ENCODE data around the gene ZNF223.

ZNF223 gene

DNA sequence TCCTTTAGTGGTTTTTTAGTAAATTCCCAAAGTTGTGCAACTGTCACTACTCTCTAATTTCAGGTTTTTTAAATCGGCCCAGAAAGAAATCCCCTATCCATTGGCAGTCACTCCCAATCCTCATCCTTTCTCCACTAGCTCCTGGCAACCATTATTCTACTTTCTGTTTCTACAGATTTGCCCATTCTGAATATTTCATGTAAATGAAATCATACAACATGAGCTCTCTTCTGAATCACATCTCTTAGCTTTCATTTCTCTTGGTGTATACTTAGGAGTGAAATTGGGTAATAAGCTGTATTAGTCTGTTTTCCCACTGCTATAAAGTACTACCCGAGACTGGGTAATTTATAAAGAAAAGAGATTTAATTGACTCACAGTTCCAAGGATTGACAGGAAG is 9.7 kb upstream of the ZNF223 start:
- TF ChIP-seq GATA2 (IDR thresholded peaks at IDR 0.05; ENCODE audit: low read depth, low read length) (no peak), GATA3 (IDR thresholded peaks at IDR 0.05; ENCODE audit: low read depth, low read length) (no peak)

DNA sequence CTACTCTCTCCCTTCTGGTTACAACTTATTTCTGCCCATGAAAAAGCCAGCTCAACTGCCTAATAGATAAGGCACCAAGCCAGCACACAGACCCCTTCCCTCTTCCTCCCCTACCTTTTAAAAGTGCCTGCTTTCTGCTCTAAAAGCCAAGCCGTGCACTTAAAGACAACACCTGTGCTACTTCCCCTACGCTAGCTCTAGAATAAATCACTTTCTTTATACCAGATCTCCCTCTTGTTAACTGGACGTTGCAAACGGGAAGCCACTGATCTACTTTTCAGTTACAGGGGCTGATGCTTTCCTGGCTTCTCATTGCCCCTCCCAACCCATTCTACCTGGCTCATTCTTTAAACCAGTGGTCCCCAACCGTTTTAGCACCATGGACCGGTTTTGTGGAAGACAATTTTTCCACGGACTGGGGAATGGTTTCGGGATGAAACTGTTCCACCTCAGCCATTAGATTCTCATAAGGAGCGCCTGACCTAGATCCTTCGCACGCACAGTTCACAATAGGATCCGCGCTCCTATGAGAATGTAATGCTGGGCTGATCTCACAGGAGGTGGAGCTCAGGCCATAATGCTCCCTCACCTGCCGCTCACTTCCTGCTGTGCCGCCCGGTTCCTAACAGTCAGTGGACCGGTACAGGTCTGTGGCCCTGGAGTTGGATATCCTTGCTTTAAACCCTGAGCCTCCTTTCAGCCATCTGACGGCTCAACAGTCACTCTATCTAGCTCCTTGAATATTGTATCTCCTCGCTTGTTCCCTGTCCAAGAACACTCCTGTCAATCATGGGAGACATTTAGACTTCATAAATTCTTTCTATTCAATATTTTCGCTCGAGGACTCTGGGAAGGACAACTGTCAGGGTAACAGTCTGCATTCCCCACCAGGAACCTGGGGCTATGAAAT is 841 bp upstream of the ZNF223 start:
- TF ChIP-seq GATA3 (IDR thresholded peaks at IDR 0.05; ENCODE audit: low read depth, low read length) (no peak), GATA2 (IDR thresholded peaks at IDR 0.05; ENCODE audit: low read depth, low read length) (no peak)

DNA sequence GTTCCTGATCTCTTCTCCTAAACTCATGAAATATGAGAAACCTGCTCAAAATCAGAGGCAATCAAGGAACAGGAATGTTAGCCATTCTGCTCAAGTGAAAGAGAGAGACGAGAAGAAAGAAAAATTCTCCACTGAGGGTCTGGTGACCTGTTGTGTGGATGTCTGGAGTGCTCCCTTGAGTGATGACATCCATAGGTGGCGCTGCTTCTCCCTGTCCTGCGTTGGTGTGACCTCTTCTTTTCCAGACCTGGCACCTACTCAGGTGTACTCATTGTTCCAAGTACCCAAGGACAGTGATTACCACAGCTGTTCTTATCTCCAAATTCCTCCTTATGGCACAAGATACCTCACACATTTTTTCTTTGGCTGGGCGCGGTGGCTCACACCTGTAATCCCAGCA is 4.0 kb downstream of the ZNF223 start:
- TF ChIP-seq GATA3 (IDR thresholded peaks at IDR 0.05; ENCODE audit: low read depth, low read length) (no peak), GATA2 (IDR thresholded peaks at IDR 0.05; ENCODE audit: low read depth, low read length) (no peak)

DNA sequence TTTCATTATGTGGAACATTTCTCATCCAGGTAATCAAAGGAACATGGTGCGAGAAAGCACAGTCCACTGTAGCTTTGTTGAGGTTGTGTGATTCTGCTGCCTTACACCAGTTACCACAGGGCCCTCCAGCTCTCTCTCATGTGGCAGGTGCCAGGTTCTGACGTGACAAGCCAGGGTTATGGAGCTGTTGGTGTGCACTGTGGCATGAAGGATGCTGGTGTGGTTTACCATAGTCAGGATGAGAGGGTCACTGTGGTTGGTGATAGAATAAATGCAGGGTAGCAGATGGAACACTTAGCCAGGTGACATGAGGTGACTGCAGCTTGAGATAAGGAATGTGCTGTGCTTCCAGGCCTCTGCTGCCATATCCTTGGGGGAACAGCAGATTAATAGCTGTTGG is 7.4 kb downstream of the ZNF223 start:
- TF ChIP-seq GATA2 (IDR thresholded peaks at IDR 0.05; ENCODE audit: low read depth, low read length), result no peak
- TF ChIP-seq GATA3 (IDR thresholded peaks at IDR 0.05; ENCODE audit: low read depth, low read length), result no peak

DNA sequence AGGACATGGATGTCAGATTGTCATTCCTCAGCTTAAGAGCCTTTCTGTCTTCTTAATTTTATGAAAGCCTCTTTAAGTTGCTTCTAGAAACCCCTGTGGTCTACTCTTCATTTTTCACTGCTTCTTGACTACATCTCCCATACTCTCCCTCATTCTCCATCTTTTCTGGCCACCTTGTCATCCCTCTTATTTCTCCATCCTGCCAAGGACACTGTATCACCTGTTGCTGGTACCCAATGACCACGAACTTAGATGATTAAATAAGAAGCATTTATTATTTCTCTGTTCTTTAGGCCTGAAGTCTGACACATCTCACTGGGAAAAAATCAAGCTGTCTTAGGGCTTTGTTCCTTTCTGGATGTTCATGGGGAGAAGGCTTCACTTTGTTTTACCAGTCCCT is 9.2 kb downstream of the ZNF223 start:
- no peak for TF ChIP-seq GATA3 (IDR thresholded peaks at IDR 0.05; ENCODE audit: low read depth, low read length)
- TF ChIP-seq GATA2 (IDR thresholded peaks at IDR 0.05; ENCODE audit: low read depth, low read length), result no peak

DNA sequence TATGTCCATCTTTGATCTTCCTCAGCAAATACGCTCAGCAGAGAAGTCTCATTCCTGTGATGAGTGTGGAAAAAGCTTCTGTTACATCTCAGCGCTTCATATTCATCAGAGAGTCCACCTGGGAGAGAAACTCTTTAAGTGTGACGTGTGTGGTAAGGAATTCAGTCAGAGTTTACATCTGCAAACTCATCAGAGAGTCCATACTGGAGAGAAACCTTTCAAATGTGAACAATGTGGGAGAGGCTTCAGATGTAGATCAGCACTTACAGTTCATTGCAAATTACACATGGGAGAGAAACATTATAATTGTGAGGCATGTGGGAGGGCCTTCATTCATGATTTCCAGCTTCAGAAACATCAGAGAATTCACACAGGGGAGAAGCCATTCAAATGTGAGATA is 14.5 kb downstream of the ZNF223 start:
- no peak for TF ChIP-seq GATA2 (IDR thresholded peaks at IDR 0.05; ENCODE audit: low read depth, low read length)
- no peak for TF ChIP-seq GATA3 (IDR thresholded peaks at IDR 0.05; ENCODE audit: low read depth, low read length)

DNA sequence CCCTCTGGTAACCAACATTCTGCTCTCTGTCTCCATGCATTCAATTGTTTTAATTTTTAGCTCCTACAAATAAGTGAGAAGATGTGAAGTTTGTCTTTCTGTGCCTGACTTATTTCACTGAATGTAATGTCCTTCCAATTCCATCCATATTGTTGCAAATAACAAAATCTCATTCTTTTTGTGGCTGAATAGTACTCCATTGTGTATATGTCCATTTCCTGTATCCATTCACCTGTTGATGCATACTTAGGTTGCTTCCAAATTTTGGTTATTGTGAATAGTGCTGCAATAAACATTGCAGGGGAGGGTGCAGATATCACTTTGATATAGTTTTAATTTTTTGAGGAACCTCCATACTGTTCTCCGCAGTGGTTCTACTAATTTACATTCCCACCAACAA is 17.6 kb downstream of the ZNF223 start:
- TF ChIP-seq GATA2 (IDR thresholded peaks at IDR 0.05; ENCODE audit: low read depth, low read length) (no peak), GATA3 (IDR thresholded peaks at IDR 0.05; ENCODE audit: low read depth, low read length) (no peak)

DNA sequence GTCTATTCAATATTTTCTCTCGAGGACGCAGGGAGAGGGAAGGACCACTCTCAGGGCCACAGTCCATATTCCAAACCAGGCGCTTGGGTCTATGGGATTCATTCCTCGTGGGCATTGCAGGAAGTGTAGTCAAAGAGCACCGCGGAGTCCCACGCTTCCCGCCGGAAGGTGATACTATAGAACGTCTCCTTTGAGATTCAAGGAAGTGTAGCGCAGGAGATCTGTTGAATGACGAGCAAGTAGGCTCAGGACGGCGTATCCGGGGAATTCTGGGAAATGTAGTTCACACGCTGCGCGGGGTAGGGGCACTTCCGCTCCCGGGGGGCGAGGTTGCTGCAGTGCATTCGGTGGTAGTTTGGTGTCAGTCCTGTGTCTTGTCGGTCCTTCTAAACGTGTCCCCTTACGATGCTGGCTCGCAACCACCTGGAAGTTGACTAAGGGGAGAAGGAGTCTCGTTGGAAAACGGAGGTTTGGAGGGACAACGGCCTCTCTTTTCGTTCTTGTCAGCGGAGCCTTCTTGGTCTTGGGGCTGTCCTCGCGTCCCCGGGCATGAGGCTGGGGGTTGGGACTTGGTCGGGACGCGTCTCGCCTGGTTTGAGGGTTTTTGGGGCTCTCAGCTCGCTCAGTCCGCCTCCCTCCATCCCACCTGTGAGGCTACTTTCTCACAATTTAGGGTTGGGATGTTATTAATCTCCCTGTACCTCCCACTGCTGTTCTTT is 20.1 kb downstream of the ZNF223 start, which contains the start of gene ZNF284:
TSS of gene ZNF284 (plus strand) at position 336 of the 719 bp plus-strand sequence. CDS start 4,231 bp downstream, outside the sequence.
- TF ChIP-seq GATA2 (IDR thresholded peaks at IDR 0.05; ENCODE audit: low read depth, low read length) (0 out of 2 replicates have a peak, but pooled peaks have one; percentile 13), GATA3 (IDR thresholded peaks at IDR 0.05; ENCODE audit: low read depth, low read length) (no peak)

DNA sequence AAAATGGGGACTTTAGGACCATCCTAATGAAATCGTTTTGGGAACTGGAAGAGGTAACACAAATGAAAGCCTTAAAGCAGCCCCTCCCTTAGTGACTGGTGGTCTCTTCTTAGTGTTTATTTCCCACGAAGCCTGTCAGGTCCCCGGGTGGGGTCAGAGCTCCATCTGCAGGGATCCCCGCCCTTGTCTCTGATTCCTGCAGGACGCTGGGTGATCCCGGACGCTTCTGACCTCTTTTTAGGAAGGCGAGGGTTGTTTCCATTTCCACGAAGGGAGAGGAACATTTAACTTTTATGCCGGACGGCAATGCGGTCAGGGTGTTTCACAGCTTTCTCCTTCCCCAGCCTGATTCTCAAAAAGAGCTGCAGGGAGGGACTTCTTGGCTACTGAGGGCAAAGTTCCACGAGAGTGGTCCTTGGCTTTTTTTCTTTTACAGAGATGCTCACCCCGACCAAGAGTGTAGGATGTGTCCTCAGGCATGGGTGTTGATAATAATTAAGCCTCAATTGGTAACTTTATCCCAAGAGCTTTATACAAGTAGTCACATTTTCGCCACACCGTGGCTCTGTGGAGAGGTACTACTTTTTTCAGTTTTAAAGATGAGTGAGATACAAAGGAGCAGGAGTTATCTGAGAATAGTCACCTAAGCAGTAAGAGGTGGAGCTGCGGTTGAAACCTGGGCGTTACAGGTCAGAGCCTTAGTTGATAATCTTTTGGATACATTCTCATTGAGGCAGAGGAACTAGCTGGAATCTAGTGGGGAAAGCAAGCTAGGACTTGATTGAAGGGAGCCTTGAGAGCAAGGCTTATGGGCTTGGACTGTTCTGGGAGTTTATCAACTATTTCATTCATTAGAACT is 20.9 kb downstream of the ZNF223 start:
- TF ChIP-seq GATA2 (IDR thresholded peaks at IDR 0.05; ENCODE audit: low read depth, low read length), result no peak
- no peak for TF ChIP-seq GATA3 (IDR thresholded peaks at IDR 0.05; ENCODE audit: low read depth, low read length)

DNA sequence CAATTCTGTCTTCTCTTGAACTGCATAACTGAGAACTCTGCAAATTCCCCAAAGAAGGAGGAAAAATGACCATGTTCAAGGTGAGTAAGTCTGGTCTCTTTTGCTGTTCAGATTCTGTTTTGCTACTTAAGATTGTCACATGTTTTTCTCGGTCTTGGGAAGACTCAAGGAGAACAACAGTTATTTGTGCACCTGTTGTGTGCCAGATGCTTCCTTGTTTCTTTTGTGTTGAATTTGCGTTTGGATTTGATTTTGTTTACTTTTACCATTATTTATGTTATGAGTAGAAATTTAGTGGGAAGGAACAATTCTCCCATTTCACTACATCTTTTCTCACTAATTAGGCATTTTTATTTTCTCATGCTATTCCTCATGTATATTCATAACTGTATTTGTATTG is 24.5 kb downstream of the ZNF223 start:
- no peak for TF ChIP-seq GATA3 (IDR thresholded peaks at IDR 0.05; ENCODE audit: low read depth, low read length)
- TF ChIP-seq GATA2 (IDR thresholded peaks at IDR 0.05; ENCODE audit: low read depth, low read length), result no peak

DNA sequence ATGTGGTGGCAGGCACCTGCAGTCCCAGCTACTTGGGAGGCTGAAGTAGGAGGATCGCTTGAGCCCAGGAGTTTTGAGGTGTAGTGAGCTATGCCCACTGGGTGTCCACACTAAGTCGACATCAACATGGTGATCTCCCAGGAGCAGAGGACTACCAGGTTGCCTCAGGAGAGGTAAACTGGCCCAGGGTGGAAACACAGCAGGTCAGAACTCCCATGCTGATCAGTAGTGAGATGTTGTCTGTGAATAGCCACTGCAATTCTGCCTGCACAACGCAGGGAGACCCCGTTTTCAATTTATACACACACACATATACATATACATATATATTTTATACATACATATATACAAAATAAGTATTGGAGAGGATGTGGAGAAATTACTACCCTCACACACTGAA is 40.3 kb downstream of the ZNF223 start:
- no peak for TF ChIP-seq GATA3 (IDR thresholded peaks at IDR 0.05; ENCODE audit: low read depth, low read length)
- TF ChIP-seq GATA2 (IDR thresholded peaks at IDR 0.05; ENCODE audit: low read depth, low read length), result no peak

DNA sequence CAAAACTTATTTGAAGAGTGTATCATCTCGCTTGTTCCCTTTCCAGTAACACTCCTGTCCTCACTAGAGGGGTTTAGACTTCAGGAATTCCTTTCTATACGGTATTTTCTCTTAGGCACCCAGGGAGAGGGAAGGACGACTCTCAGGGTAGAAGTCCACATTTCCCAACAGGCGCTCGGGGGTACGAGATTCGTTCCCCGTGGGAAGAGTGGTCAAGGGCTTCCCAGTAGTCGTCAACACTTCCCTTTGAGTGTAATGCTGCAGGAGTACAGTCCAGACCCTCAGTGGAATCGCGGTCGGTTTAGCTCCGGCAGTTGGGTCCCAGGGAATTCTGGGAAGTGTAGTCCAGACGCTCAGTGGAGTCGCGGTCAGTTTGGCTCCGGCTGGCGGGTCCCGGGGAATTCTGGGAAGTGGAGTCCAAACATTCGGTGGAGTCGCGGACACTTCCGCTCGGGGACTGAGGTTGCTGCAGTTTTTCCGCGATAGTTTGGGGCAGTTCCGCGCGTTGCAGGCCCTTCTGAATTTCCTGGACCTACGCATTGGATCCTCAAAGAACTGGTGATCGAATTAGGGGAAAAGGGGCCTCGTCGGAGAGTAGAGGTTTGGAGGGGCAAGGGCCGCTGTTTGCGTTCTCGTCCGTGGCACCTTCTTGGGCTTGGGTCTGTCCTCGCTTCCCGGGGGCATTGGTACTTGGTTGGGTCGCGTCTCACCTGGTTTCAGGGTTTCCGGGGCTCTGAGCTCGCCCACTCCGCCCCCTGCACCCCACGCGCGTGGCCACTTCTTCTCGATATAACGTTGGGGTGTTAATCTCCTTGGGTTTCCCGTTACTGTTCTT is 42.3 kb downstream of the ZNF223 start, which contains the start of gene ZNF224:
TSS of gene ZNF224 (plus strand) at position 431 of the 835 bp plus-strand sequence. CDS start 3,513 bp downstream, outside the sequence.
- TF ChIP-seq GATA2 (IDR thresholded peaks at IDR 0.05; ENCODE audit: low read depth, low read length), result no peak
- TF ChIP-seq GATA3 (IDR thresholded peaks at IDR 0.05; ENCODE audit: low read depth, low read length), result no peak

DNA sequence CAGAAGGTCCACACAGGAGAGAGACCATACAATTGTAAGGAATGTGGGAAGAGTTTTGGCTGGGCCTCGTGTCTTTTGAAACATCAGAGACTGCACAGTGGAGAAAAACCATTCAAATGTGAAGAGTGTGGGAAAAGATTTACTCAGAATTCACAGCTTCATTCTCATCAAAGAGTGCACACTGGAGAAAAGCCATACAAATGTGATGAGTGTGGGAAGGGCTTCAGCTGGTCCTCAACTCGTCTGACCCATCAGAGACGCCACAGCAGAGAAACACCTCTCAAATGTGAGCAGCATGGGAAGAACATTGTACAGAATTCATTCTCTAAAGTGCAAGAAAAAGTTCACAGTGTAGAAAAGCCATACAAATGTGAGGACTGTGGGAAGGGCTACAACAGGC is 55.9 kb downstream of the ZNF223 start:
- TF ChIP-seq GATA3 (IDR thresholded peaks at IDR 0.05; ENCODE audit: low read depth, low read length) (no peak), GATA2 (IDR thresholded peaks at IDR 0.05; ENCODE audit: low read depth, low read length) (no peak)
